ENCODE results near the gene UBIAD1.

Gene UBIAD1
- total RNA-seq = 16.4 to 50.7 (median 40.3) reads per million in 9 experiments

GRCh38 chr1:11272832-11273594 lies at the start of gene UBIAD1:
UBIAD1 (plus strand) TSS chr1:11273198; CDS start chr1:11273532, 334 bp downstream.
- DNase-seq (peak; percentile 67 to 73 (median 67)), ATAC-seq (replicated peaks) (peak; percentile 89)
- peak within 1 kb of the TSS; percentile 82 to 92 for H3K4me3 Mint-ChIP-seq
- no peaks in the 10 kb centered on the region for H3K27me3 Mint-ChIP-seq
- no peaks in the 10 kb centered on the region for H3K9me3 Mint-ChIP-seq
- H3K27ac Mint-ChIP-seq = peak within 1 kb of the TSS; percentile 87 to 92
- peaks cover 22 to 29% of the 10 kb centered on the region in 2 donors for H3K4me1 Mint-ChIP-seq (ENCODE audit: low read depth in 2 of 2)
- peaks cover 16% of the 10 kb centered on the region for H3K36me3 Mint-ChIP-seq (ENCODE audit: insufficient read depth)

- Mint-ChIP-seq H3K36me3 (ENCODE audit: insufficient read depth) (peaks cover 87% of the 10 kb centered on the region), H3K4me3 (no peak overlapping the region), H3K4me1 (ENCODE audit: low read depth in 2 of 2) (peaks cover 6 to 8% of the 10 kb centered on the region in 2 donors), H3K27ac (peak overlapping the region in 1 of 2 donors; percentile 62), H3K27me3 (no peaks in the 10 kb centered on the region), H3K9me3 (no peaks in the 10 kb centered on the region)
- DNase-seq = no peak
- no peak for ATAC-seq (replicated peaks)
Observed at GRCh38 chr1:11227106-11228077, 45.6 kb upstream of the UBIAD1 start.

DNA sequence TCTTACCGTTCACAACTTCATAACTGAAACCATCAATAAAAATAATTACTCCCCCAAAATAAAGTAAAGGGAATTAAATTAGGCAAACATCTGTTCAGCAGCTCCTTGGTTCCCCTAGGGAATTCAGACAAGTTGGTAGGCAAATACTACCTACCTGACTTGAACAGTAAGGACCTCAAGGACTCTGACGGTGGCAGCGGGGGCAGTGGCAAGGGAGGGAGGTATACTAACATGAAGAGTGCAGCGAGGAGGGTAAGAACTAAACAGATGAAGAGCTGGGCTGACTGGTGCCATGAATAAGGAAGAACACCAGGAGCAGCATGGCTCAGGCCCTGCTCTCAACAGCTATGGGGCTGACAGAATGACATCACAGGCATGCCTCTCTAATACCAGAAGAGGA lies 43.8 kb upstream of the UBIAD1 start:
- Mint-ChIP-seq H3K9me3 (no peaks in the 10 kb centered on the region), H3K36me3 (ENCODE audit: insufficient read depth) (peaks cover 93% of the 10 kb centered on the region), H3K4me1 (ENCODE audit: low read depth in 2 of 2) (peaks cover 6 to 8% of the 10 kb centered on the region in 2 donors), H3K27me3 (no peaks in the 10 kb centered on the region), H3K27ac (peak overlapping the region in 1 of 2 donors; percentile 7), H3K4me3 (no peak overlapping the region)
- ATAC-seq (replicated peaks) (no peak), DNase-seq (no peak)

DNA sequence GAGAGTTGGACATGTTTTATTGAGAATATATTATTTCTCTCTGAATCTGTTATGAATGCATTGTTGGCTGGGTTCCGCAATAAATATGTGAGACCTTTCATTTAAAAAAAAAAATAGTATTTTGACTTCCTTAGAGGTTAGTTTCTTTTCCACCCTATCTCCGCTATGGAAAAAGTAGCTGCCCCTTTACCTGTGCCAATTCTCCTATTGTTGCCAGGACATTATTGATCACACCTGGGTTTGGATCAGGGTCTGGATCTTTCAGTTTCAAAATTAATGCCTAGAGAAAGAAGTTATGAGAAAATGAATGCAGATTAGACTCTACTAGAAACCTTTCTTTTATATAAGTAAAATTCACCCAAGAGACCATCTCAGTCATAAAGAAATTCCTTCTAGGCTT lies 39.8 kb upstream of the UBIAD1 start:
- peaks cover 0 to 2% of the 10 kb centered on the region in 2 donors for H3K4me1 Mint-ChIP-seq (ENCODE audit: low read depth in 2 of 2)
- H3K9me3 Mint-ChIP-seq = no peaks in the 10 kb centered on the region
- no peak for ATAC-seq (replicated peaks)
- no peak overlapping the region for H3K4me3 Mint-ChIP-seq
- H3K27ac Mint-ChIP-seq = no peak overlapping the region
- H3K36me3 Mint-ChIP-seq (ENCODE audit: insufficient read depth) = peaks cover 88% of the 10 kb centered on the region
- DNase-seq = no peak
- H3K27me3 Mint-ChIP-seq = no peaks in the 10 kb centered on the region

DNA sequence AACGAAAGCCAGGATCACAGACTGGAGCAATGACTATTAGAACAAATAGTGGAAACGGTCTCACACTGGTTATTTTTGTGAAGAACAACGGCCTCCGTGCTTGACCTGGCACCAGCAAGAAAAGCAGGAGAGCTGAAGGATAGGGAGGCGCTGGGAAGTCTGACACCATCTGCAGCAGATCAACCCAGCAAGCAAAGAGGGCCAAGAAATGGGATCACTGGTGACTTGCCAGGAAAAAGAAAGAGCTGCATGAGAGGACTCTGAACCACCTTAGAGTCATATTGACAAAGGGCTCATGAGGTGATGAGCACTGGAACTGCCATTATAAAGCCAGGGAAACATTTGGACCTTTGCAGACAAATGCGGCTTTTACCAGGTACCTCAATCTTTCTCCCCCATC lies 35.6 kb upstream of the UBIAD1 start:
- Mint-ChIP-seq H3K4me3 (no peak overlapping the region), H3K27me3 (no peaks in the 10 kb centered on the region), H3K9me3 (no peaks in the 10 kb centered on the region), H3K36me3 (ENCODE audit: insufficient read depth) (peaks cover 89% of the 10 kb centered on the region), H3K4me1 (ENCODE audit: low read depth in 2 of 2) (peaks cover 4 to 5% of the 10 kb centered on the region in 2 donors), H3K27ac (peak overlapping the region in 1 of 2 donors; percentile 23)
- DNase-seq (no peak), ATAC-seq (replicated peaks) (no peak)

GRCh38 chr1:11238311-11238710 lies 34.7 kb upstream of the UBIAD1 start:
- Mint-ChIP-seq H3K4me3 (no peak overlapping the region), H3K4me1 (ENCODE audit: low read depth in 2 of 2) (peaks cover 4 to 5% of the 10 kb centered on the region in 2 donors), H3K9me3 (no peaks in the 10 kb centered on the region), H3K36me3 (ENCODE audit: insufficient read depth) (peaks cover 85% of the 10 kb centered on the region), H3K27me3 (no peaks in the 10 kb centered on the region), H3K27ac (no peak overlapping the region)
- ATAC-seq (replicated peaks) (no peak), DNase-seq (no peak)

DNA sequence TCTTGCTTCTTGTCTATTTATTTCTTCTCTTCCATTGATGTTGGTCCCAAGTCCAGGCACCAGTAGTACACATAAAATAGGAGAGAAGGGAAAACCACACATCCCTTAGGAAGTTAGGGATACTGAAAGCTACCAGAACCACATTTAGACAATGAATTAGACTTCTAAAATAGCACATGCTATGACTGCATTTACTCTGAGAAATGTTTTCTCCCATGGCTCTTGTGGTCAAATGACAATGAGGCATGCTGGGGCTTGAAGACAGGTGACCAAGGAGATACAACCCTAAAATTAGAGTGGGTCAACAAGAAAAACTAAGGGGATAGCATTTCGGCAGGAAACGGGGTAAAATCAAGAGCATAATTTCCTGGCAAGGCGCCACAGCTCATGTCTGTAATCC lies 27.8 kb upstream of the UBIAD1 start:
- H3K36me3 Mint-ChIP-seq (ENCODE audit: insufficient read depth) = peaks cover 56% of the 10 kb centered on the region
- H3K9me3 Mint-ChIP-seq = no peaks in the 10 kb centered on the region
- peak overlapping the region in 1 of 2 donors; percentile 9 for H3K4me3 Mint-ChIP-seq
- peaks cover 15 to 20% of the 10 kb centered on the region in 2 donors for H3K4me1 Mint-ChIP-seq (ENCODE audit: low read depth in 2 of 2)
- peak overlapping the region; percentile 41 to 97 for H3K27ac Mint-ChIP-seq
- H3K27me3 Mint-ChIP-seq = no peaks in the 10 kb centered on the region
- DNase-seq (no peak), ATAC-seq (replicated peaks) (no peak)

GRCh38 chr1:11245904-11246719 lies 26.9 kb upstream of the UBIAD1 start:
- H3K4me3 Mint-ChIP-seq = peak overlapping the region; percentile 23 to 60
- ATAC-seq (replicated peaks) (peak; percentile 88), DNase-seq (peak in 2 of 3 experiments; percentile 14 to 25)
- peaks cover 51% of the 10 kb centered on the region for H3K36me3 Mint-ChIP-seq (ENCODE audit: insufficient read depth)
- H3K9me3 Mint-ChIP-seq = no peaks in the 10 kb centered on the region
- peak overlapping the region; percentile 87 to 97 for H3K27ac Mint-ChIP-seq
- no peaks in the 10 kb centered on the region for H3K27me3 Mint-ChIP-seq
- H3K4me1 Mint-ChIP-seq (ENCODE audit: low read depth in 2 of 2) = peaks cover 20% of the 10 kb centered on the region in 2 donors

DNA sequence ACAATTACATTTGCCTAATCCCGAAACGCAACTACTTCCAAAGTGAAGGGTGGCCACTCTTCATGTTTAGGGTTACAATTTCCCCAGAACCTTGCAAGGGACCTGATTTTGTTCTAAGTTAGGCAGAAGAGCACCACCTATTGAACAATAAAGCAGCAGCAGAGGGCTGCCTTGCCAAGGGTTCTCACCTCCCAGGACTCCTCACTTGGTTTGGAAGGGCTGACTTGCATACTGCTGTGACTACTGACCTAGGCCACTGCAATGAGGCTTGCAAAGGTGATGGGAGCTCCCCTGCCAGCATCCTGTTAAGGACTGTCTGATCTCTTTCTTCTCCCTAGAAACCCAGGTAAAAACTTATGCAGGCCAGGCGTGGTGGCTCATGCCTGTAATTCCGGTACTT lies 24.8 kb upstream of the UBIAD1 start:
- DNase-seq (no peak), ATAC-seq (replicated peaks) (no peak)
- H3K27ac Mint-ChIP-seq = peak overlapping the region in 1 of 2 donors; percentile 97
- H3K36me3 Mint-ChIP-seq (ENCODE audit: insufficient read depth) = peaks cover 41% of the 10 kb centered on the region
- peaks cover 15 to 18% of the 10 kb centered on the region in 2 donors for H3K4me1 Mint-ChIP-seq (ENCODE audit: low read depth in 2 of 2)
- no peak overlapping the region for H3K4me3 Mint-ChIP-seq
- H3K27me3 Mint-ChIP-seq = no peaks in the 10 kb centered on the region
- no peaks in the 10 kb centered on the region for H3K9me3 Mint-ChIP-seq

DNA sequence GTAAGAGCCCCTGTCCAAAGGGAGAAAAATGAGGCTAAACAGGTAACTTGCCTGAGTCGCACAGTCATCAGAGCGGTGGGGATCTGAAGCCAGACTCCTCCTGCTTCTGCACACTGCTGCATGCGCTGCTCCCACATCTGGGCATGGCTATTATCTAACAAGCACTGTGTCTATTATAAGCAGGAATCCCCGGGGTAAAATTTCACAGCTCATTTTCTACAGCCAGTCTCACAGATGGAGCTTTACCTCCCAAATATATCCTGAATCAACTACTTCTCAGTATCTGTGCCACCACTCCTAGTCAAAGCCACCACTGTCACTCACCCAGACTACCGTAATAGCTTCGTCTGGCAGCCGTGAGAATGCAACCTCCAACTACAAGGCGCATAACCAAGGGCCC lies 20.5 kb upstream of the UBIAD1 start:
- DNase-seq = no peak
- ATAC-seq (replicated peaks) = no peak
- no peaks in the 10 kb centered on the region for H3K9me3 Mint-ChIP-seq
- no peak overlapping the region for H3K4me3 Mint-ChIP-seq
- peak overlapping the region in 1 of 2 donors; percentile 9 for H3K27ac Mint-ChIP-seq
- no peaks in the 10 kb centered on the region for H3K27me3 Mint-ChIP-seq
- peaks cover 4 to 8% of the 10 kb centered on the region in 2 donors for H3K4me1 Mint-ChIP-seq (ENCODE audit: low read depth in 2 of 2)
- H3K36me3 Mint-ChIP-seq (ENCODE audit: insufficient read depth) = peaks cover 52% of the 10 kb centered on the region

DNA sequence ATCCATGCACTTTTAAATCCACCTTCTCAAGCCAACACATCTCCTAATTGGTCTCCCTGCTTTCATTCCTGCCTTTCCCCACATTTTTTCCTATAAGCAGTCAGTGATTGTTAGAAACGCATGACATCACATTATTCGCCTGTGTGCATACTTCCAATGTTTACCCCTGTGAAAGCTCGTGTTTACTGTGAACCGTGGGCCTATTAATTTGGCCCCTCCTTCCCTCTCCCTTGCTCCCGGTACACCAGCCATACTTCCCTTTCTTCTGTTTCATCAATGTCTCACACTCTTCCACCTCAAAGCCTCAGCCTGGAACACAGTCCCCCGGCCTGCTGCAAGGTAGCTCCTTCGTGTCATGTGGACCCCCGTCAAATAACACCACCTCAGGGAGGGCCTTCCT lies 19.8 kb upstream of the UBIAD1 start:
- Mint-ChIP-seq H3K27ac (peak overlapping the region in 1 of 2 donors; percentile 9), H3K36me3 (ENCODE audit: insufficient read depth) (peaks cover 59% of the 10 kb centered on the region), H3K27me3 (no peaks in the 10 kb centered on the region), H3K4me1 (ENCODE audit: low read depth in 2 of 2) (peaks cover 0 to 8% of the 10 kb centered on the region in 2 donors), H3K9me3 (no peaks in the 10 kb centered on the region), H3K4me3 (no peak overlapping the region)
- DNase-seq (no peak), ATAC-seq (replicated peaks) (no peak)

- peak overlapping the region in 1 of 2 donors; percentile 54 for H3K27ac Mint-ChIP-seq
- H3K4me3 Mint-ChIP-seq = no peak overlapping the region
- no peak for ATAC-seq (replicated peaks)
- H3K27me3 Mint-ChIP-seq = no peaks in the 10 kb centered on the region
- H3K36me3 Mint-ChIP-seq (ENCODE audit: insufficient read depth) = peaks cover 75% of the 10 kb centered on the region
- DNase-seq = no peak
- peaks cover under 1 to 2% of the 10 kb centered on the region in 2 donors for H3K4me1 Mint-ChIP-seq (ENCODE audit: low read depth in 2 of 2)
- no peaks in the 10 kb centered on the region for H3K9me3 Mint-ChIP-seq
Observed at GRCh38 chr1:11256299-11256698, 16.7 kb upstream of the UBIAD1 start.
